22Rv1 (cell line): ENCODE data around the gene IFITM2.

Experiments
- ZFX ChIP-seq: fragments of 450-650 bp; IDR thresholded peaks from 2 replicates; pipeline ENCODE4 v1.6.1; 2017; ENCODE audit warnings: antibody characterized with exemption, borderline replicate concordance
- TF ChIP-seq, protein P1 (sequence below): fragments of 450-650 bp; IDR thresholded peaks from 2 replicates; pipeline ENCODE4 v1.5.1; 2017; ENCODE audit warnings: mild to moderate bottlenecking

DNA sequence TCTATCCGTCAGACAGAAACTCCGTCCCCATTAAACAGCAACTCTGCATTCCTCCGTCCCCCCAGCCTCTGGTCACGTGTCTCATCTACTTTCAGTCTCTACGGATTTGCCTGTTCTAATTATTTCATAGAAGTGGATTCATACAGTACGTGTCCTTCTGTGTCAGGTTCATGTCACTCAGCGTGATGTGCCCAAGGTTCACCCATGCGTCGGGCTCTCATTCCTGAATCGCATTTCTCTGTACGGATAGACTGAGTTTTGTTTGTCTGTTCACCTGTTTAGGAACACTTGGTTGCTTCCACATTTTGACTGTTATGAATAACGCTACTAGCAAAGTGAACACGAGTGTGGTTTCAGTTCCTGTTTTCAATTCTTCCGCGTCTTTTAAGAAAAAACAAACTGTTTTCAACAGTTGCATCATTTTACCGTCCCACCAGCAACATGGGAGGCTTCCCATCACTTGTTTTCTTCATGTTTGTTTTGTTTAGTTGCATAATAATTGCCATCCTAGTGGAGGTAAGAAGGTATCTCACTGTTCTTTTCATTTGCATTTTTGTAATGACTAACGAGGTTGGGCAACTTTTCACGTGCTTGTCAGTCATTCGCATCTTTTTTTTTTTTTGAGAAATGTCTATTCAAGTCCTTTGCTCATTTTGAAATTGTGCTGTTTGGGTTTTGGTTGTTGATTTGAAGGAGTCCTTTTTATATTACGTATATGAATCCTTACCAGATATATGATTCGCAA lies 38.3 kb upstream of the IFITM2 start:
- TF ChIP-seq, protein P1, sequence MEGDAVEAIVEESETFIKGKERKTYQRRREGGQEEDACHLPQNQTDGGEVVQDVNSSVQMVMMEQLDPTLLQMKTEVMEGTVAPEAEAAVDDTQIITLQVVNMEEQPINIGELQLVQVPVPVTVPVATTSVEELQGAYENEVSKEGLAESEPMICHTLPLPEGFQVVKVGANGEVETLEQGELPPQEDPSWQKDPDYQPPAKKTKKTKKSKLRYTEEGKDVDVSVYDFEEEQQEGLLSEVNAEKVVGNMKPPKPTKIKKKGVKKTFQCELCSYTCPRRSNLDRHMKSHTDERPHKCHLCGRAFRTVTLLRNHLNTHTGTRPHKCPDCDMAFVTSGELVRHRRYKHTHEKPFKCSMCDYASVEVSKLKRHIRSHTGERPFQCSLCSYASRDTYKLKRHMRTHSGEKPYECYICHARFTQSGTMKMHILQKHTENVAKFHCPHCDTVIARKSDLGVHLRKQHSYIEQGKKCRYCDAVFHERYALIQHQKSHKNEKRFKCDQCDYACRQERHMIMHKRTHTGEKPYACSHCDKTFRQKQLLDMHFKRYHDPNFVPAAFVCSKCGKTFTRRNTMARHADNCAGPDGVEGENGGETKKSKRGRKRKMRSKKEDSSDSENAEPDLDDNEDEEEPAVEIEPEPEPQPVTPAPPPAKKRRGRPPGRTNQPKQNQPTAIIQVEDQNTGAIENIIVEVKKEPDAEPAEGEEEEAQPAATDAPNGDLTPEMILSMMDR, result no peak
- no peak for TF ChIP-seq ZFX
